Thyroid gland (tissue), 4 donors: Measurements from ENCODE around the gene WEE1.

Experiments
- CTCF ChIP-seq, 6 experiments: fragments of 200-600 bp in 3 of 6; fragments of 450-650 bp in 3 of 6; sonication (generic) in 3 of 6; IDR thresholded peaks; one replicate each; pipeline ENCODE4 v1.5.1; 2016 to 2019; ENCODE audit warnings: antibody characterized with exemption in 6 of 6, mild to moderate bottlenecking in 2 of 6, inconsistent platforms in 1 of 6, moderate library complexity in 1 of 6
- POLR2A ChIP-seq, 2 donors: fragments of 450-650 bp; IDR thresholded peaks; one replicate each; pipeline ENCODE4 v1.6.1; 2017; ENCODE audit warnings: antibody characterized with exemption in 2 of 2, mild to moderate bottlenecking in 2 of 2, moderate library complexity in 1 of 2

- TF ChIP-seq CTCF (IDR thresholded peaks at IDR 0.05) (no peak), POLR2A (IDR thresholded peaks at IDR 0.05) (no peak)
These were observed 39.6 kb upstream of the WEE1 start for GRCh38 chr11:9533736-9534473.
